Suprapubic skin (tissue), 3 donors: ENCODE measurements around the gene DPEP2.

Experiments used
- EP300 ChIP-seq: sonication (generic); formaldehyde crosslinking; IDR thresholded peaks from one replicate; pipeline ENCODE4 v1.6.1; 2017; ENCODE audit warnings: antibody characterized with exemption
- POLR2A ChIP-seq, 2 donors: fragments of 450-650 bp; IDR thresholded peaks; one replicate each; pipeline ENCODE4 v1.6.1; 2017; ENCODE audit warnings: antibody characterized with exemption in 2 of 2, mild to moderate bottlenecking in 2 of 2, moderate library complexity in 2 of 2
- TF ChIP-seq, protein P1 (sequence below), 2 donors: fragments of 200-600 bp in 1 of 2; fragments of 450-650 bp in 1 of 2; sonication (generic) in 1 of 2; IDR thresholded peaks; one replicate each; pipeline ENCODE4 v1.5.1; 2016 to 2019; ENCODE audit warnings: antibody characterized with exemption in 2 of 2, mild to moderate bottlenecking in 1 of 2, moderate library complexity in 1 of 2

DNA sequence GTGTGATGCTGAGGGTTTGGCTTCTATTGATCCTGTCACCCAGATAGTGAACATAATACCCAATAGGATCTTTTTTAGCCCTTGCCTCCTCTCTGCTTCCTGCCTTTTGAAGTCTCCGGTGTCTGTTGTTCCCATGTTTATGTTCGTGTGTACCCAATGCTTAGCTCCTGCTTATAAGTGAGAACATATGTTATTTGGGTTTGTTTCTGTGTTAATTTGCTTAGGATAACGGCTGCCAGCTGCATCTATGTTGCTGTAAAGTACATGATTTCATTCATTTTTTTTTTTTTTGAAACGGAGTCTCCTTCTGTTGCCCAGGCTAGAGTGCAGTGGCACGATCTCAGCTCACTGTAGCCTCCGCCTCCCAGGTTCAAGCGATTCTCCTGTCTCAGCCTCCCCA lies 46.8 kb upstream of the DPEP2 start:
- TF ChIP-seq, protein P1, sequence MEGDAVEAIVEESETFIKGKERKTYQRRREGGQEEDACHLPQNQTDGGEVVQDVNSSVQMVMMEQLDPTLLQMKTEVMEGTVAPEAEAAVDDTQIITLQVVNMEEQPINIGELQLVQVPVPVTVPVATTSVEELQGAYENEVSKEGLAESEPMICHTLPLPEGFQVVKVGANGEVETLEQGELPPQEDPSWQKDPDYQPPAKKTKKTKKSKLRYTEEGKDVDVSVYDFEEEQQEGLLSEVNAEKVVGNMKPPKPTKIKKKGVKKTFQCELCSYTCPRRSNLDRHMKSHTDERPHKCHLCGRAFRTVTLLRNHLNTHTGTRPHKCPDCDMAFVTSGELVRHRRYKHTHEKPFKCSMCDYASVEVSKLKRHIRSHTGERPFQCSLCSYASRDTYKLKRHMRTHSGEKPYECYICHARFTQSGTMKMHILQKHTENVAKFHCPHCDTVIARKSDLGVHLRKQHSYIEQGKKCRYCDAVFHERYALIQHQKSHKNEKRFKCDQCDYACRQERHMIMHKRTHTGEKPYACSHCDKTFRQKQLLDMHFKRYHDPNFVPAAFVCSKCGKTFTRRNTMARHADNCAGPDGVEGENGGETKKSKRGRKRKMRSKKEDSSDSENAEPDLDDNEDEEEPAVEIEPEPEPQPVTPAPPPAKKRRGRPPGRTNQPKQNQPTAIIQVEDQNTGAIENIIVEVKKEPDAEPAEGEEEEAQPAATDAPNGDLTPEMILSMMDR (IDR thresholded peaks at IDR 0.05), result no peak
- no peak for TF ChIP-seq POLR2A (IDR thresholded peaks at IDR 0.05)
- TF ChIP-seq EP300, result no peak
